ENCODE results near the gene NEMP1.

GRCh38 chr12:57107456-57108155 is 29.0 kb upstream of the NEMP1 start:
- TF ChIP-seq, protein P1, sequence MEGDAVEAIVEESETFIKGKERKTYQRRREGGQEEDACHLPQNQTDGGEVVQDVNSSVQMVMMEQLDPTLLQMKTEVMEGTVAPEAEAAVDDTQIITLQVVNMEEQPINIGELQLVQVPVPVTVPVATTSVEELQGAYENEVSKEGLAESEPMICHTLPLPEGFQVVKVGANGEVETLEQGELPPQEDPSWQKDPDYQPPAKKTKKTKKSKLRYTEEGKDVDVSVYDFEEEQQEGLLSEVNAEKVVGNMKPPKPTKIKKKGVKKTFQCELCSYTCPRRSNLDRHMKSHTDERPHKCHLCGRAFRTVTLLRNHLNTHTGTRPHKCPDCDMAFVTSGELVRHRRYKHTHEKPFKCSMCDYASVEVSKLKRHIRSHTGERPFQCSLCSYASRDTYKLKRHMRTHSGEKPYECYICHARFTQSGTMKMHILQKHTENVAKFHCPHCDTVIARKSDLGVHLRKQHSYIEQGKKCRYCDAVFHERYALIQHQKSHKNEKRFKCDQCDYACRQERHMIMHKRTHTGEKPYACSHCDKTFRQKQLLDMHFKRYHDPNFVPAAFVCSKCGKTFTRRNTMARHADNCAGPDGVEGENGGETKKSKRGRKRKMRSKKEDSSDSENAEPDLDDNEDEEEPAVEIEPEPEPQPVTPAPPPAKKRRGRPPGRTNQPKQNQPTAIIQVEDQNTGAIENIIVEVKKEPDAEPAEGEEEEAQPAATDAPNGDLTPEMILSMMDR (IDR thresholded peaks at IDR 0.05; ENCODE audit: control extremely low read depth in 1 of 3, insufficient read depth in 1 of 3, low read depth in 1 of 3, low read length in 3 of 3), result no peak
- TF ChIP-seq YY1 (IDR thresholded peaks at IDR 0.05; ENCODE audit: low read depth, low read length), result no peak
- TF ChIP-seq CTBP2 (IDR thresholded peaks at IDR 0.05; ENCODE audit: borderline replicate concordance, insufficient read depth, insufficient read length, low read length), result no peak
- no peak for TF ChIP-seq KDM1A (IDR thresholded peaks at IDR 0.05; ENCODE audit: borderline replicate concordance, low read length)
- TF ChIP-seq, protein P2, sequence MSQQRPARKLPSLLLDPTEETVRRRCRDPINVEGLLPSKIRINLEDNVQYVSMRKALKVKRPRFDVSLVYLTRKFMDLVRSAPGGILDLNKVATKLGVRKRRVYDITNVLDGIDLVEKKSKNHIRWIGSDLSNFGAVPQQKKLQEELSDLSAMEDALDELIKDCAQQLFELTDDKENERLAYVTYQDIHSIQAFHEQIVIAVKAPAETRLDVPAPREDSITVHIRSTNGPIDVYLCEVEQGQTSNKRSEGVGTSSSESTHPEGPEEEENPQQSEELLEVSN (IDR thresholded peaks at IDR 0.05), result no peak
- no peak for TF ChIP-seq TBP (IDR thresholded peaks at IDR 0.05; ENCODE audit: low read depth, low read length)
- TF ChIP-seq EZH2 (IDR thresholded peaks at IDR 0.05; ENCODE audit: low read depth, low read length, severe bottlenecking), result no peak
- TF ChIP-seq POLR2A (IDR thresholded peaks at IDR 0.05; ENCODE audit: control extremely low read depth in 1 of 2, low read depth in 2 of 2, low read length in 2 of 2), result no peak
- no peak for TF ChIP-seq ZNF274 (IDR thresholded peaks at IDR 0.05; ENCODE audit: borderline replicate concordance, extremely low read depth, low read length)
- TF ChIP-seq BCL11A (IDR thresholded peaks at IDR 0.05; ENCODE audit: low read depth in 2 of 2, low read length in 2 of 2), result no peak
- no peak for TF ChIP-seq RFX5 (IDR thresholded peaks at IDR 0.05; ENCODE audit: borderline replicate concordance, low read depth, low read length)
